GM18498 (cell line): Measurements from ENCODE around the gene BAD.

Experiments used
- ATAC-seq: cut with Tn5 transposase; IDR thresholded peaks from one replicate; pipeline ENCODE4 v1.9.1; 2021; ENCODE audit warnings: mild to moderate bottlenecking, moderate library complexity; ENCODE audit not compliant: unreplicated experiment

The BAD gene

GRCh38 chr11:64232967-64233315 lies 51.5 kb downstream of the BAD start:
- no peak for ATAC-seq

GRCh38 chr11:64232182-64232966 lies 52.1 kb downstream of the BAD start:
- no peak for ATAC-seq

DNA sequence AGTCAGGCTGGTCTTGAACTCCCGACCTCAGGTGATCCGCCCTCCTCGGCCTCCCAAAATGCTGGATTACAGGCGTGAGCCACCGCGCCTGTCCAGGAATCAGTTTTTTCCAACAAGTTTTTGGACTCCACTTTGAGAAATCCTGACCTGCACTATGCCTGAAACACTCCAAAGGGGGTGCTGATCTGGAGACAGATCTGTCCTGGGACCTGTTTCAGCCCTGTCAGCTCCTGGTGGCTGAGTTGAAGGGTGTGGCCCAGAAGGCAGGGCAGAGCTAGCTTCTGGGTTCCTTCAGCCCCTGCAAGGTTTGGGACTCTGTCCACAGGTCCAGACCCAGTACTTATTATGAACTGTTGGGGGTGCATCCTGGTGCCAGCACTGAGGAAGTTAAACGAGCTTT lies 52.9 kb downstream of the BAD start:
- no peak for ATAC-seq

DNA sequence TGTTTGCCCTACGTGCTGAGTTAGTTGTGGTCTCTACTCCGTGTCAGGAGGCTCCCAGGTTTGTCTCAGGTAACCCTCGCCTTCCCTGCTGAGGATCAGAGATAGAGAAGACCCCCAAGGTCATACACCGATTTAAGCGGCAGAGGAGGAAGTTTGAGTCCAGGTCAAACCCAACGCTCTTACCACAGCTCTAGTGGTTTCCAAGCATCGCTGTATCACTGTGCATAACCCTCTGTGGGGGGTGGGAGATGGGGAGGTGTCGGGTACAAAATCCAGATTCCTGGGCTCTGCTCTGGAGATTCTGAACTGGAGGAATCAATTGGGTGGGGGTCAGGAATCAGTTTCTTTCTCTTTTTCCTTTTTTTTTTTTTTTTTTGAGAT lies 53.5 kb downstream of the BAD start:
- ATAC-seq, result no peak

DNA sequence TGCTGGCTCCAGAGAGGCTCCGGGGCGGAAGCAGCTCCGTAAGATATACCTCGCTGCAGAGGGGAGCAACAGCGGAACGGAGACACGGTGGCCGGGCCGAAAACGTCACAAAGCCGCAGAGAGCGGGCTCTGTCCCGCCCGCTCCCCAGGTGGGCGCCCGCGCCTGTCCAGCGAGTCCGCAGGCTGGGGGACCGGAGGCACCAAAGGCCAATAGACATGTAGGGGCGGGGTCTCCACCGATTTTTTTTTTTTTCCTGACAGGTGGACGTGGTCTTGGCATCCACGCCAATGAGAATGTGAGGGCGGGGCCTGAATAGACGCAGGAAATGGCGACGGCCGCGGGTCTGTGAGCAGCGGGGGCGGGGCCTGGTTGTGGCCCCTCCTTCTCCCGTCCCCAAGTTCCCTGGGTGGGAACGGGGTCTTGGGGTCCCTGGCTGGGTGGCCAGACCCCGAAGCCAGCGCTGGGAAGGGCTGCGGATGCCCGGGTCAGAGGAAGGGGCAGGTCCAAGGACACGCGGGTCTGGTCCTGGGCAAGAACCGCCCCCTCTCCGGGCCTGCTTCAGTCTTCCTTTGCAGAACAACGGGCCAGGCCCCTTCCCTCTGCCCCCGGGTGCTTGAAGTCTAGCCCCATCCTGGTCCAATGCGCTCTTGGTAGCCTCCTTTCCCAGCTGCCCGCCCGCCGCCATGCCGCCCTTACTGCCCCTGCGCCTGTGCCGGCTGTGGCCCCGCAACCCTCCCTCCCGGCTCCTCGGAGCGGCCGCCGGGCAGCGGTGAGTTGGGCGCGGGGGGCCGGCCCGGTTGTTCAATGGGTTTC lies 54.1 kb downstream of the BAD start, which contains the start of gene DNAJC4:
TSS of gene DNAJC4 (plus strand) at position 378 of the 814 bp plus-strand sequence. CDS start at position 685, 307 bp downstream.
- ATAC-seq, result peak; percentile 55

DNA sequence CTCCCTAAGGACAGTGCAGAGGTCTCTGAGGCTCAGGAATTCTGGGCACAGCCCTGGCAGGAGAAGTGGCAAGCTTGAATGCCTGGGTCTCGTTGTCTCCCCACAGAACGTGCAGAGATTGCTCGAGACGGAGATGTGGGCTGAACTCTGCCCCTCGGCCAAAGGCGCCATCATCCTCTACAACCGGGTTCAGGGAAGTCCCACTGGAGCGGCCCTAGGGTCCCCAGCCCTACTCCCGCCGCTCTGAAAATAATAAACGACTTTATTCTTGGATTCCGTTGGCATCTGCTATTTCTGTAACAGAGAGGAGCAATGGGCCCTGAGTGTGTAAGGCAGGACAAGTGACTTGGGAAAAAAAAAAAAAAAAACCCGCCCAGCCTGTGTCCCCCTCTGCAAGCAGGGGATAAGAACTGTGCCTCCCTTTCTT lies 54.7 kb downstream of the BAD start:
- no peak for ATAC-seq

- no peak for ATAC-seq
These were observed 55.2 kb downstream of the BAD start for GRCh38 chr11:64229090-64229743.

- no peak for ATAC-seq
These were observed 57.0 kb downstream of the BAD start for GRCh38 chr11:64227405-64227956.

GRCh38 chr11:64226507-64227051 lies 57.9 kb downstream of the BAD start:
- peak; percentile 23 for ATAC-seq

GRCh38 chr11:64225608-64226506 lies 58.6 kb downstream of the BAD start, which contains the start of the genes NUDT22 and TRPT1:
NUDT22 (plus strand) TSS chr11:64226274; CDS start chr11:64226653, 379 bp downstream.
TRPT1 (minus strand) TSS chr11:64226186; CDS start chr11:64225860, 326 bp downstream.
- peak; percentile 54 for ATAC-seq

- no peak for ATAC-seq
These were observed 59.4 kb downstream of the BAD start for GRCh38 chr11:64224891-64225607.

GRCh38 chr11:64224151-64224890 lies 60.1 kb downstream of the BAD start:
- ATAC-seq, result no peak

DNA sequence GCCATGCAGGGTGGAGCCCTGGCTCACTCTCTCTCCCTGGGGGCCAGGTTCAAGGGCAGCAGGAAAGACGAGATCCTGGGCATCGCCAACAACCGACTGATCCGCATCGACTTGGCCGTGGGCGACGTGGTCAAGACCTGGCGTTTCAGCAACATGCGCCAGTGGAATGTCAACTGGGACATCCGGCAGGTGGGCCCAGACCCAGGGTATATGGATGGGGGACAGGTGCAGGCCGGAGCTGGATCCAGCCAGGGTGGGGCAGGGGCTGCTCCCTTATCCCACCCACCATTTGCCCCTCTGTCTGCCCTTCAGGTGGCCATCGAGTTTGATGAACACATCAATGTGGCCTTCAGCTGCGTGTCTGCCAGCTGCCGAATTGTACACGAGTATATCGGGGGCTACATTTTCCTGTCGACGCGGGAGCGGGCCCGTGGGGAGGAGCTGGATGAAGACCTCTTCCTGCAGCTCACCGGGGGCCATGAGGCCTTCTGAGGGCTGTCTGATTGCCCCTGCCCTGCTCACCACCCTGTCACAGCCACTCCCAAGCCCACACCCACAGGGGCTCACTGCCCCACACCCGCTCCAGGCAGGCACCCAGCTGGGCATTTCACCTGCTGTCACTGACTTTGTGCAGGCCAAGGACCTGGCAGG lies 61.3 kb downstream of the BAD start:
- no peak for ATAC-seq

DNA sequence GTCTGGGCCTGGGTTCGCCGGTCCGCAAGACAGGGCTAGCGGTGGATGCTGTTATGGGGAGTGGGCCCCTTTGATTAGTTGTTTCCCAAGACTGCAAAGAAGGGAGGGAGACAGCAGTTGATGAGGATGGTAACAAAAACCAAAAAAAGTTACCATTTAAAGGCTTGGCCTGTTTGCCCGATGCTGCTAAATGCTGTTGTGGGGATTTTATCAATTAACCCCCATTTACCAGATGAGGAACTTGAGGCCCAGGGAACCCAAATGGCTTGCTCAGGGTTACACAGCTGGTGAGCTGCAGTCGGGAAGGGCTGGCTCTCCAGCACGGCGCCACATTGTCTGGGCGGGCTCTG lies 61.8 kb downstream of the BAD start:
- no peak for ATAC-seq

GRCh38 chr11:64220798-64221197 lies 63.7 kb downstream of the BAD start:
- no peak for ATAC-seq

DNA sequence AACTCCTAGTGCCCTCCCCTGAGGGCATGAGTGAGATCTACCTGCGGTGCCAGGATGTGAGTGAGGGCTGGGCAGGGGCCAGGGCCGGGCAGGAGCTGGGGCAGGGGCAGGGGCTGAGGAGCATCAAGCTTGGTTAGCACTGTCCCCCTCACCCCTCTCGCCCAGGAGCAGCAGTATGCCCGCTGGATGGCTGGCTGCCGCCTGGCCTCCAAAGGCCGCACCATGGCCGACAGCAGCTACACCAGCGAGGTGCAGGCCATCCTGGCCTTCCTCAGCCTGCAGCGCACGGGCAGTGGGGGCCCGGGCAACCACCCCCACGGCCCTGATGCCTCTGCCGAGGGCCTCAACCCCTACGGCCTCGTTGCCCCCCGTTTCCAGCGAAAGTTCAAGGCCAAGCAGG lies 64.2 kb downstream of the BAD start:
- no peak for ATAC-seq
